Vagina (tissue), 2 donors: ENCODE data around the gene GH2. TPM values are rescaled to one million over a fixed set of nuclear protein-coding genes. Genes with fewer than 3 reads are reported as not detected.
"Not testable (repeated sequence)": the region's sequence is repeated elsewhere in the genome, so short reads cannot be mapped to it uniquely, and the experiment has no call there.

Experiments
- DNase-seq, 2 donors: peaks; one replicate each; pipeline ENCODE4 v3.0.0-alpha.2; 2017; ENCODE audit errors: extremely low spot score in 2 of 2
- H3K27ac ChIP-seq: fragments of 200-600 bp; sonication (generic); one replicate; pipeline ENCODE4 v1.5.1; 2019
- H3K27me3 ChIP-seq: fragments of 200-600 bp; sonication (generic); one replicate; pipeline ENCODE4 v1.5.1; 2019
- H3K36me3 ChIP-seq, 2 donors: fragments of 200-600 bp; sonication (generic); one replicate each; pipeline ENCODE4 v1.5.1; 2017 to 2019
- H3K4me1 ChIP-seq: fragments of 200-600 bp; sonication (generic); one replicate; pipeline ENCODE4 v1.5.1; 2019
- H3K4me3 ChIP-seq, 2 donors: fragments of 200-600 bp; sonication (generic); 1 replicate in 1 of 2; 2 replicates in 1 of 2; pipeline ENCODE4 v1.5.1; 2016 to 2019
- H3K9me3 ChIP-seq: fragments of 200-600 bp; sonication (generic); one replicate; pipeline ENCODE4 v1.5.1; 2019
- intact Hi-C: fragments of 100-400 bp; cut with DNase I; formaldehyde crosslinking; loops from one replicate; pipeline ENCODE4 v1.15.1; 2023
- total RNA-seq: library from RNA; depleted of rRNA; stranded (reverse); fragments of >200 nt; gene quantifications from one replicate; pipeline ENCODE4 v1.2.3, GENCODE V29; 2016
- TF ChIP-seq, protein P1 (sequence below), 3 experiments: fragments of 450-650 bp in 2 of 3; fragments of 200-600 bp in 1 of 3; sonication (generic) in 1 of 3; IDR thresholded peaks; one replicate each; pipeline ENCODE4 v1.5.1; 2017 to 2019; ENCODE audit warnings: antibody characterized with exemption in 3 of 3, mild to moderate bottlenecking in 2 of 3, moderate library complexity in 2 of 3

The GH2 gene
- total RNA-seq, 1 donor from 2014 or later = not detected

DNA sequence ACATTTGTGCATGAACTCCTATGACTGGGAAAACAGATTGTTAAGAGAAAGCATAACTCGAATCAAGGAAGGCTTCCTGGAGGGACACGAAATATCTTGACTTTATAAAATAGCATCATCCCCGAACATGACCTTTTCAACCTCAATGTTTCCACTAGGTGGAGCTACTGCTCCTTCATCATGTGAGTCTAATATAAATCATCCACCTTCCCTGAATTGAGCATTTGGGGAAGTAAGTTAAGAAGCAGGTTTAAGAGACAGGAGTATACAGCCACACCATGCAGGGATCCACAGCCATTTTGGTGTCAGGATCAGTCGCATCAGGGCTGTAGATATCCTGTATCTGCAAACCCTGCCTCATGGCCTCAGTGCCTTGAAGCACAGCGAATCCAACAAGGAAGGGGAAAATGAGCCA is 22.1 kb upstream of the GH2 start:
- H3K4me3 ChIP-seq, DNase-seq, H3K36me3 ChIP-seq, H3K4me1 ChIP-seq, H3K27ac ChIP-seq, intact Hi-C loops, H3K9me3 ChIP-seq, H3K27me3 ChIP-seq: not testable (repeated sequence)
- TF ChIP-seq, protein P1, sequence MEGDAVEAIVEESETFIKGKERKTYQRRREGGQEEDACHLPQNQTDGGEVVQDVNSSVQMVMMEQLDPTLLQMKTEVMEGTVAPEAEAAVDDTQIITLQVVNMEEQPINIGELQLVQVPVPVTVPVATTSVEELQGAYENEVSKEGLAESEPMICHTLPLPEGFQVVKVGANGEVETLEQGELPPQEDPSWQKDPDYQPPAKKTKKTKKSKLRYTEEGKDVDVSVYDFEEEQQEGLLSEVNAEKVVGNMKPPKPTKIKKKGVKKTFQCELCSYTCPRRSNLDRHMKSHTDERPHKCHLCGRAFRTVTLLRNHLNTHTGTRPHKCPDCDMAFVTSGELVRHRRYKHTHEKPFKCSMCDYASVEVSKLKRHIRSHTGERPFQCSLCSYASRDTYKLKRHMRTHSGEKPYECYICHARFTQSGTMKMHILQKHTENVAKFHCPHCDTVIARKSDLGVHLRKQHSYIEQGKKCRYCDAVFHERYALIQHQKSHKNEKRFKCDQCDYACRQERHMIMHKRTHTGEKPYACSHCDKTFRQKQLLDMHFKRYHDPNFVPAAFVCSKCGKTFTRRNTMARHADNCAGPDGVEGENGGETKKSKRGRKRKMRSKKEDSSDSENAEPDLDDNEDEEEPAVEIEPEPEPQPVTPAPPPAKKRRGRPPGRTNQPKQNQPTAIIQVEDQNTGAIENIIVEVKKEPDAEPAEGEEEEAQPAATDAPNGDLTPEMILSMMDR (IDR thresholded peaks at IDR 0.05) = peak in 1 of 3 experiments; percentile 23

DNA sequence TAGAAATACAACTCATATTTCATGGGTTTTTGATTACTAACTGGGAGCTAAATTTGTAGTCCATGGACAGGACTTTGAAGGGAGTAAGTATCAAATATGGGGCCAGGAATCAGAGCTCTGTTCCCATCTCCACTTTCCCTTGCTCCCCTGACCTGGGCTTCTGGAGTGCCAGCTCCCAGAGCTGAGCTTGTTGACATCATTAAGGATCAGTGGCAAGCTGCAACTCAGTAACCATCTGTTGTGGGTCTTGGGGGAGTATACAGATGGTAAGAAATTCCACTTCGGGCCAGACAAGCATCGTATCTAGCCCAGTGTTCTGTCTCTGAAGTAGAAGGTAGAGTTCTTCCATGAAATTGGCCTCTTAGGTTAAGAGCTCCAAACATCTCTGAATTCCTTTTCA is 20.2 kb upstream of the GH2 start:
- H3K4me3 ChIP-seq, H3K27me3 ChIP-seq, H3K36me3 ChIP-seq, H3K4me1 ChIP-seq, H3K9me3 ChIP-seq, H3K27ac ChIP-seq, DNase-seq, intact Hi-C loops: not testable (repeated sequence)

DNA sequence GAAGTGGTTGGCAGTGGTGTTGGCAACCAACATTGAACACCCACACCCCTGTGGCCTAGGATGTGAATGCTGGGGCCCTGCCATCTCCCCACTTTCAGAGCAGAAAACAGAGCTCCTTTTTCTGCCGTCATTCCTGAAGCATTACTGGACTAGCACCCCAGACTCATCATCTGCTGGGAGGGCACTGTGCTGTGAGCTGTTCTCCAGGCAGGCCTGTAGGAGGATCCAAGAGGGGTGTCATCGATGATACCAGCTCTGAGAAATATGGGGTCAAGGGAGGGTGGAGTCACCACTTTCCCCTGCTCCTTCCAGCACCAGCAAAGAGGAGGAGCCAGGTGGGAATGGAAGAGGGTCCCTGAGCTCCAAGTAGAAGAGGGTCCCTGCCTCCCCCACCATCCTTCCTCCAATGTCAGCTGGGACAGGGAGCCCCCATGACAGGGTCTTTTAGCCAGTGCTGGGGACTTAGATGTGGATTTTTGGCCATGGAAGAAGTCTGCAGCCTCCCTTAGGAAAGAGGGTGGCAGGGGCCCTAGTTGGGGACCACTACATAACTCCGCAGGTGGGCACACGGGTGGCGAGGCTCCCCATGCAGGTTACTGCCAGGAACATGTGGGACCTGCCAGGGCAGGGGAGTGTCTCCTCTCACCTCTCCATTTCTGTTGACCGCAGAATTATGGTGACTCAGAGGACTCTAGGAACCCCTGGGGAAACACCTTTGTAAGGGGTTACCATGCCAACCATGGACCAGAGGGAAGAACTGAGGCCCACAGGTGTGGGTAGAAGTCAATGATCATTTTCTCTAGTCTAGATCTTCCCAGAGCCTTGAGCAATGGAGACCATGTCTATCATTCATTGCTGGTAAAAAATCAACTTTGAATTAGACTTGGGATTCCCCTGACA is 17.4 kb upstream of the GH2 start:
- H3K27ac ChIP-seq, H3K36me3 ChIP-seq, intact Hi-C loops, H3K27me3 ChIP-seq, H3K4me3 ChIP-seq, H3K4me1 ChIP-seq, DNase-seq, H3K9me3 ChIP-seq: not testable (repeated sequence)

DNA sequence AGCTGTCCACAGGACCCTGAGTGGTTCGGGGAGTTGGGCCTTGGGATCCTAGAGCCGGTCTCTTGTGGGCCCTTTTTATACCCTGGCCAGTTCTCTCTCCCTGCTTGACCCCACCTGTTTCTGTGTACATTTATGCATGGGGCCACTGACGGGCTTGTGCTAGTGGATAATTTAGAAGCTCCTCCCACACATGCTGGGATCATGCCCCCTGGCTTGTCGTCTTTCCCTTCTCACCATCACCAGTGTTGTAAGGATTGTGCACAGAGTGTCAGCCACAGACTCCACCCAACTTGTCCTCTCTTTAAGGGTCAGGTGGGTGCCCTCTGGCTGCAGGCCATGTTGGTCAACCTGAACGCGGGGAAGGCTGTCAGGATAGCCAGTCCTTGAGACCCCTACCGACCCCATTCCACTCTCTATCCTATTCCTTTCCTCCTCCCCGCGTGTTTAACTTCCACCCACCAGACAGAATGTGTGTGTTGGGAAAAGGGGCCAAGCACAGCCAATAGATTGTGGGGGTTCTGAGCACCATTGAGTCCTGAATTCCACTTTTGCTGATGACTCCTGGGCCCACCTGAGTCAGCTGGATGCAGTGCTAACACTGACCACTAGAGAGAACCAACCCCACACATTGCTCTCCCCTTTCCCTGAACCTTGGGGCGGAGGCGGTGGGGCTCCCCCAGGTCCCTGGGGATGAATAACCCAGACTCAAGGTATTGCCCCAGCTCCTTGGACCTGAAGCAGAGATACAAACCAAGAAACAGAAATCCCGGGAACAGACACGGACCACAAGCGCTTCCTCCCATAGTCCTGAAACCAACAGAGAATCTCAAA is 15.0 kb upstream of the GH2 start, which contains the start of gene CSH1:
Gene CSH1 (minus strand): TSS at position 51 of the 831 bp plus-strand sequence. CDS start 63 bp downstream, outside the sequence.
- H3K27ac ChIP-seq, H3K36me3 ChIP-seq, H3K27me3 ChIP-seq, H3K4me3 ChIP-seq, H3K9me3 ChIP-seq, DNase-seq, intact Hi-C loops, H3K4me1 ChIP-seq: not testable (repeated sequence)

DNA sequence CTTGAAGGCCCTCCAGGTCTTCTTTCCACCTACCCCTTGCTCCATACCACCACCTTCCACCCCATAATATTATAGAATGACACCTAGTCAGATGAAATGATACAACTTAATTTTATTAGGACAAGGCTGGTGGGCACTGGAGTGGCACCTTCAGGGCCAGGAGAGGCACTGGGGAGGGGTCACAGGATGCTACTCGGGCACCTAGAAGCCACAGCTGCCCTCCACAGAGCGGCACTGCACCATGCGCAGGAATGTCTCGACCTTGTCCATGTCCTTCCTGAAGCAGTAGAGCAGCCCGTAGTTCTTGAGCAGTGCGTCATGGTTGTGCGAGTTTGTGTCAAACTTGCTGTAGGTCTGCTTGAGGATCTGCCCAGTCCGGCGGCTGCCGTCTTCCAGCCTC is 13.1 kb upstream of the GH2 start:
- H3K36me3 ChIP-seq = not testable (repeated sequence)

DNA sequence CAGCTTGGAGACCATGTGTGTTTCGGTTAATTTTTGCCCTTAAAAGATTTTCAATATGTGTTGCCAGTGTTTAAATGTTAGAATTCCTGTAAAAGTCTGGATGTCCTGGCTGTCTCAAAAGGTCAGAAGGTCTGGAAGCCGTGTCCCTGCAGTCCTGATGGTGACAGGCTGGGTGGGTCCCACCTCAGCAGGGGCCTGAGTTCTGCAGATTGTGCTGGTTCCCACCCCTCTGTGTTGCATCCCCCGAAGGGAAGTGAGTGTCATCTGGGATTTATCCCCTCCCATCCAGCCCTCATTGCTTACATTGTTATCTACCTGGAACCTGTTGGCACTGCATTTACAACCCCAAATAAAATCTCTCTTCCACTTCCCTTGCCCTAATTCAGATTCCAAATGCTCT is 12.3 kb upstream of the GH2 start:
- H3K4me1 ChIP-seq, H3K9me3 ChIP-seq, H3K27me3 ChIP-seq, DNase-seq, H3K27ac ChIP-seq, intact Hi-C loops, H3K4me3 ChIP-seq, H3K36me3 ChIP-seq: not testable (repeated sequence)

More for the DNA sequence above, 13.1 kb upstream of the GH2 start:
- H3K4me1 ChIP-seq, H3K4me3 ChIP-seq, H3K27ac ChIP-seq, H3K27me3 ChIP-seq, intact Hi-C loops, H3K9me3 ChIP-seq, DNase-seq: not testable (repeated sequence)

DNA sequence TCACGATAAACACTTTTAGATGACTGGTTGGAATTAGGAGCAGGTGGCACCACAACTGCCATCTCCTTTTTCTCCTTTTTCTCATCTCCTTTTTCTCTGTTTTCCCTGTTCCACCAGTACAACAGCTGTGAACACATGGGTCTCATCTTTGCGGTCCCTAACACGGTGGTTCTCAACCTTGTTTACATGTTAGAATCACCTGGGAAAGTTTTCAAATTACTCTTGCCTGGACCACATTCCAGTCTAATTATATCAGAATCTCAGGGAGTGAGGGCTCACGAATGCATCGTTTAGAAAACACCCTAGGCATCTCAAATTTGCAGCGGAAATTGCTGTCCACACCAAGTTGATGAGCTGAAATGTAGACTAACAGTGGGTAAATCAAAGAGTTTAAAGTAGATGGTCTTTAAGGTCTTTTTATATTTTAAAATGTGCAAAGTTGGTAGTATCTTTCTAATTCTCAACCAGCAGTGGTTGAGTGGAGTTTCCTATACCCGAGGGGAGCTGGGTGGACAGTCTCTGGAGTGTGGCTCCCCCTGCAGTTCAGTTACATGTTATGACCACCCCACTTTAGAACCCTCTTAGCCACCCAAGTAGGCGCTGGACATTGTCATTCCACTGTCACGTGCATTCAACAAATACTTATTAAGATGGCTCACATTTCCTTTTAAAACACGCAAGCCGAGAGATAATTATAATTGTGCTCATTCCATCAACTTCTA is 10.7 kb upstream of the GH2 start:
- H3K4me3 ChIP-seq, H3K27me3 ChIP-seq, H3K36me3 ChIP-seq, H3K4me1 ChIP-seq, intact Hi-C loops, H3K27ac ChIP-seq, H3K9me3 ChIP-seq, DNase-seq: not testable (repeated sequence)
